ENCODE measurements around the gene CAMK1D.

Gene CAMK1D

DNA sequence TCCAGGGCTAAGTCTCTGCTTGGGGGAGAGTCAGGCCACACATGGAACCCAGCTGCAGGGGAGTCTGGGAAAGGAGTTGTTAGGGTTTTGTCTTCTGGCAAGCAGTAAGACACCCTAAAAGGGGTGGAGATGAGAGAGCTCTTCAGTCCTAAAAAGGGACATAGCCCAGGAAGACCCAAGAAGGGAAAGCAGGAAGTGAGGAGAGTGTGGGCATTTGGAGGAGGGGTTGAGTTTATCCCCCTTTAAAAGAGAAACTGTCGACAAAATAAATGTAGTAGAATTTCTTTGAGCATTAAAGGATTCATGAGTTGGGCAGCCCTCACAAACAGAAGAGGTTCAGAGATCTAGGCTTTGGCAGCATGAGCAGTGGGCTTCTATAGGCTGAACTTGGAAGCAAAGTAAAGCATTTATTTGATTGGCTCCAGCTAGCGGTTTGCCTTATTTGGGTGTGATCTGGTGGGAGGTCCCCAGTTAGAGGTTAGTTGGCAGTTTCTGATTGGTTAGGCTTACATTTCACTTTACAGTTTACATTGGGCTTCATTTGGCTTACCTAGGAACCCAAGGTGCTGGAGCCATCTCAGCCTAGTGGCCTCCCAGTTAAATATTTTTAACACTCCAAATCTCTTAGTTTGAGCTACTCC, 246.7 kb downstream of the CAMK1D start:
- Histone ChIP-seq H3K4me2 (no peak overlapping the region), H3K27ac (no peak overlapping the region), H3K27me3 (ENCODE audit: insufficient read depth, low read depth) (no peaks in the 10 kb centered on the region), H3K9ac (no peak overlapping the region), H3K36me3 (ENCODE audit: insufficient read depth) (no peaks in the 10 kb centered on the region), H3K79me2 (ENCODE audit: insufficient read depth, low read depth) (no peaks in the 10 kb centered on the region), H4K20me1 (ENCODE audit: insufficient read depth) (no peaks in the 10 kb centered on the region), H3K4me1 (ENCODE audit: low read depth, poor library complexity, severe bottlenecking) (peaks cover 6% of the 10 kb centered on the region), H3K4me3 (IDR thresholded peaks at IDR 0.05; ENCODE audit: insufficient read depth, low read depth, low read length) (no peak overlapping the region), H2AFZ (ENCODE audit: low read depth) (no peak overlapping the region)
- TF ChIP-seq, protein P1, sequence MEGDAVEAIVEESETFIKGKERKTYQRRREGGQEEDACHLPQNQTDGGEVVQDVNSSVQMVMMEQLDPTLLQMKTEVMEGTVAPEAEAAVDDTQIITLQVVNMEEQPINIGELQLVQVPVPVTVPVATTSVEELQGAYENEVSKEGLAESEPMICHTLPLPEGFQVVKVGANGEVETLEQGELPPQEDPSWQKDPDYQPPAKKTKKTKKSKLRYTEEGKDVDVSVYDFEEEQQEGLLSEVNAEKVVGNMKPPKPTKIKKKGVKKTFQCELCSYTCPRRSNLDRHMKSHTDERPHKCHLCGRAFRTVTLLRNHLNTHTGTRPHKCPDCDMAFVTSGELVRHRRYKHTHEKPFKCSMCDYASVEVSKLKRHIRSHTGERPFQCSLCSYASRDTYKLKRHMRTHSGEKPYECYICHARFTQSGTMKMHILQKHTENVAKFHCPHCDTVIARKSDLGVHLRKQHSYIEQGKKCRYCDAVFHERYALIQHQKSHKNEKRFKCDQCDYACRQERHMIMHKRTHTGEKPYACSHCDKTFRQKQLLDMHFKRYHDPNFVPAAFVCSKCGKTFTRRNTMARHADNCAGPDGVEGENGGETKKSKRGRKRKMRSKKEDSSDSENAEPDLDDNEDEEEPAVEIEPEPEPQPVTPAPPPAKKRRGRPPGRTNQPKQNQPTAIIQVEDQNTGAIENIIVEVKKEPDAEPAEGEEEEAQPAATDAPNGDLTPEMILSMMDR (conservative IDR thresholded peaks at IDR 0.05; ENCODE audit: low read depth, low read length) = no peak

DNA sequence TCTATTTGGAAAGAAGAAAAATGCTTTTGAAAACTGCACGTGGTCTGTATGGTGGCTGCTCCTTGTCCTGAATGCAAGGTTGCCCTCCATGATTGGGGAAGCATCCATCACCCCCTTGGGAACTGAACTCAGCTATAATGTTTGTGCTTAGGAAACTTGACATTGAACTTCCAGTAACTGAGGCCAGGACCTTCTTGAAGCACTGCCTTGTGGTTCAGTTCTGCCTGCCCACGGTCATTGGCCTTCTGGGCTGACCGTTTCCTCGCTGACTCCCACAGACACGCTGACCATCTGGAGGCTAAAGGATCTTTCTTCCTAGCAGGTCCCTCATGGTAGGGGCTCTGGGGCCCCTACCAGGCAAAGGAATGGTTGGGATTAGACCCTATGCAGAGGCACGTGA, 247.8 kb downstream of the CAMK1D start:
- H3K4me1 ChIP-seq (ENCODE audit: low read depth, poor library complexity, severe bottlenecking) = peaks cover 6% of the 10 kb centered on the region
- no peaks in the 10 kb centered on the region for H3K36me3 ChIP-seq (ENCODE audit: insufficient read depth)
- H4K20me1 ChIP-seq (ENCODE audit: insufficient read depth) = no peaks in the 10 kb centered on the region
- no peaks in the 10 kb centered on the region for H3K79me2 ChIP-seq (ENCODE audit: insufficient read depth, low read depth)
- TF ChIP-seq, protein P1 (conservative IDR thresholded peaks at IDR 0.05; ENCODE audit: low read depth, low read length) = no peak
- no peak overlapping the region for H2AFZ ChIP-seq (ENCODE audit: low read depth)
- H3K9ac ChIP-seq = no peak overlapping the region
- no peaks in the 10 kb centered on the region for H3K27me3 ChIP-seq (ENCODE audit: insufficient read depth, low read depth)
- H3K27ac ChIP-seq = no peak overlapping the region
- H3K4me3 ChIP-seq (IDR thresholded peaks at IDR 0.05; ENCODE audit: insufficient read depth, low read depth, low read length) = no peak overlapping the region
- H3K4me2 ChIP-seq = no peak overlapping the region

DNA sequence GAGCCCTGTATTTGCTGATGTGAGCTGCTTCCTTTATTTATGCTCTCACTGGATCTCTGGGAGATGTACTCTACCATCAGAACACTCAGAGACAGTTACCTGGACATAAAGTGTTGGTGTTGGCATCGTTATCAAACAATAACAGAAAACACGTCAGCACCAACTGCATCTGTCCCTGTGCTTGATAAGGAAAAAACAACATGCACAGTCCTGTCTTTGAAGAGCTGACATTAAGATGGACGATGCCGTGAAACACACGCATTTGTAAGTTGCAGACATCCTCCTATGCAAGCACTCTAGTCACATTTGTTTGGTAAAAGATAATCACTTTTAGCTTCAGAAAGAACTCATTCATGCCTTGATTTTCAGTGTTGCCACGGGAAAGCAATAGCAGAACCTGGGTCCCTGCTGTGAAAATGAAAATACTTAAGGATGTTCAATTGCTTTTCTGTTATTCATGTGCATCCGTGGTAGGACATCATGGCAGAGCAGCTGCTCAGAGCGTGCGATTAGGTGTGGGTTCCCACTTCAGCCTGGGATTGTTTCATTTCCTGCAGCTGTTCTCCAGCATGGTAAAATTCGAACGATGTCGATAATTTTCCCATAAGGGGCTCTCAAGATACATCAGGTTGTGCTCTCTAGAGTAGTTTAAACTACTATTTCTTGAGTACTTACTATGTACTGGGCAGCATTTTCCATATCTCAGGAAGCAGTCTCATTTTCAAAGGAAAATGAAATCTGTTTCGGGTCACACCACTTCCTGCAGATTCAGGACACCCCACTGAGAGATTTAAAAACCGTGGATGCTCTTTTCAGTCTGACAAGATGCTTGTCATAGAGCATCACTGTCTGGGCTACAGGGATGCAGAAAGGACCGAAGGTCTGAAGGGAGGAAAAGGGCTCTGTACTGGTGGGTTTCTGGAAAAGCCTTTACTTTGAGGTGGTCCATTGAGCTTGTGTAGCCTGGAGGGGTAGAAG, 248.7 kb downstream of the CAMK1D start:
- no peaks in the 10 kb centered on the region for H3K36me3 ChIP-seq (ENCODE audit: insufficient read depth)
- H4K20me1 ChIP-seq (ENCODE audit: insufficient read depth) = no peaks in the 10 kb centered on the region
- H3K4me2 ChIP-seq = no peak overlapping the region
- no peak overlapping the region for H3K9ac ChIP-seq
- peaks cover 6% of the 10 kb centered on the region for H3K4me1 ChIP-seq (ENCODE audit: low read depth, poor library complexity, severe bottlenecking)
- no peak overlapping the region for H3K4me3 ChIP-seq (IDR thresholded peaks at IDR 0.05; ENCODE audit: insufficient read depth, low read depth, low read length)
- H3K79me2 ChIP-seq (ENCODE audit: insufficient read depth, low read depth) = no peaks in the 10 kb centered on the region
- TF ChIP-seq, protein P1 (conservative IDR thresholded peaks at IDR 0.05; ENCODE audit: low read depth, low read length) = no peak
- H3K27me3 ChIP-seq (ENCODE audit: insufficient read depth, low read depth) = no peaks in the 10 kb centered on the region
- H3K27ac ChIP-seq = no peak overlapping the region
- no peak overlapping the region for H2AFZ ChIP-seq (ENCODE audit: low read depth)

DNA sequence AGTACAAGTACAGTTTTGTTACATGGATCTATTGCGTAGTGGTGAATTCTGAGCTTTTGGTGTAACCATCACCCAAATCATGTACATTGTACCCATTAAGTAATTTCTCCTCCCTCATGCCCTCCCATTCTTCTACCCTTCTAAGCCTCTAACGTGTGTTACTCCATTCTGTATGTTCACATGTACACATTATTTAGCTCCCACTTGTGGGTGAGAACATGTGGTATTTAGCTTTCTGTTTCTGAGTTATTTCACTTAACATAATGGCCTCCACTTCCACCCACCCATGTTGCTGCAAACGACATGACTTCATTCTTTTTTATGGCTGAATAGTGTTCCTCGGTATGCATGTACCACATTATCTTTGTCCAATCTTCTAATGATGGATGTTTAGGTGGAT, 251.3 kb downstream of the CAMK1D start:
- H3K4me2 ChIP-seq = no peak overlapping the region
- TF ChIP-seq, protein P1 (conservative IDR thresholded peaks at IDR 0.05; ENCODE audit: low read depth, low read length) = no peak
- no peaks in the 10 kb centered on the region for H3K79me2 ChIP-seq (ENCODE audit: insufficient read depth, low read depth)
- no peaks in the 10 kb centered on the region for H3K27me3 ChIP-seq (ENCODE audit: insufficient read depth, low read depth)
- no peaks in the 10 kb centered on the region for H3K36me3 ChIP-seq (ENCODE audit: insufficient read depth)
- peaks cover 6% of the 10 kb centered on the region for H3K4me1 ChIP-seq (ENCODE audit: low read depth, poor library complexity, severe bottlenecking)
- no peak overlapping the region for H3K9ac ChIP-seq
- H4K20me1 ChIP-seq (ENCODE audit: insufficient read depth) = no peaks in the 10 kb centered on the region
- no peak overlapping the region for H2AFZ ChIP-seq (ENCODE audit: low read depth)
- H3K27ac ChIP-seq = no peak overlapping the region
- H3K4me3 ChIP-seq (IDR thresholded peaks at IDR 0.05; ENCODE audit: insufficient read depth, low read depth, low read length) = no peak overlapping the region
